HCT116 (cell line): Measurements from ENCODE around the gene EPYC. TPM values are rescaled to one million over a fixed set of nuclear protein-coding genes. Genes with fewer than 3 reads are reported as not detected.

Experiments used
- ATAC-seq: fragments of 200-7000 bp; cut with Tn5 transposase; 2 replicates; pipeline ENCODE4 v1.9.1; 2020; ENCODE audit warnings: mild to moderate bottlenecking, moderate library complexity
- BruUV-seq: library from RNA; stranded (reverse); fragments of 400-500 nt; replicated peaks from 2 replicates; lab custom pipeline; 2021; lab: Mats Ljungman, UMichigan
- CTCF ChIA-PET: fragments of 300-600 bp; sonication (Branson Sonifier 250); formaldehyde crosslinking; loops from one replicate; lab custom pipeline; 2021; ENCODE audit warnings: antibody characterized with exemption; lab: Charles Lee
- POLR2A ChIA-PET: fragments of 300-600, 350-600 bp; sonication (Branson Sonifier 250); formaldehyde crosslinking; loops from one replicate; lab custom pipeline; 2021; ENCODE audit warnings: antibody characterized with exemption; lab: Charles Lee
- RAD21 ChIA-PET, 2 experiments: fragments of 300-600 bp; sonication (Branson Sonifier 250); formaldehyde crosslinking; loops; one replicate each; lab custom pipeline; 2023; ENCODE audit warnings: low total read pairs in 2 of 2; ENCODE audit not compliant: uncharacterized antibody in 2 of 2, unreplicated experiment in 2 of 2, low non-redundant PET in 1 of 2; lab: Charles Lee
- DNase-seq: peaks from one replicate; pipeline ENCODE4 v3.0.0-alpha.2; 2010; ENCODE audit warnings: low read depth, low spot score
- H2AFZ ChIP-seq: fragments of 200-600 bp; shearing (Covaris generic), sonication (generic); 2 replicates; pipeline ENCODE4 v1.6.1; 2017; ENCODE audit warnings: low read depth, mixed run types, mixed read lengths, antibody characterized with exemption, low read length; ENCODE audit not compliant: poor library complexity, severe bottlenecking
- H3K27ac ChIP-seq: 2 replicates; pipeline ENCODE4 v1.5.1; 2012; ENCODE audit warnings: low read depth, low read length
- H3K27me3 ChIP-seq: fragments of 200-600 bp; sonication (generic); 2 replicates; pipeline ENCODE4 v1.6.1; 2016; ENCODE audit warnings: mixed run types, low read length, mixed read lengths; ENCODE audit not compliant: insufficient read depth
- H3K36me3 ChIP-seq, 2 experiments: fragments of 200-500 bp in 1 of 2; fragments of 200-600 bp in 1 of 2; sonication (Bioruptor generic) in 1 of 2; sonication (generic) in 1 of 2; 2 replicates each; pipeline versions ENCODE4 v1.5.1 to v1.6.1; 2014 to 2016; ENCODE audit warnings: low read length in 2 of 2, inconsistent platforms in 1 of 2, mixed read lengths in 1 of 2, mixed run types in 1 of 2; ENCODE audit not compliant: insufficient read depth in 2 of 2, control insufficient read depth in 1 of 2
- H3K4me1 ChIP-seq, 2 experiments: fragments of 200-600 bp in 1 of 2; sonication (generic) in 1 of 2; 2 replicates each; pipeline versions ENCODE4 v1.5.1 to v1.6.1; 2012 to 2017; ENCODE audit warnings: low read length in 2 of 2, inconsistent platforms in 1 of 2, mild to moderate bottlenecking in 1 of 2, mixed read lengths in 1 of 2, mixed run types in 1 of 2, moderate library complexity in 1 of 2; ENCODE audit not compliant: insufficient read depth in 2 of 2, control insufficient read depth in 1 of 2
- H3K4me2 ChIP-seq: fragments of 200-600 bp; sonication (generic); 2 replicates; pipeline ENCODE4 v1.6.1; 2017; ENCODE audit warnings: mixed run types, low read length, mixed read lengths
- H3K4me3 ChIP-seq, 2 experiments: fragments of 200-600 bp in 1 of 2; sonication (generic) in 1 of 2; replicated peaks in 1 of 2; 2 replicates each; pipeline ENCODE4 v1.5.1; 2011 to 2016; ENCODE audit warnings: low read length in 2 of 2, control low read depth in 1 of 2, low read depth in 1 of 2, mild to moderate bottlenecking in 1 of 2, mixed read lengths in 1 of 2, mixed run types in 1 of 2
- H3K79me2 ChIP-seq: fragments of 200-600 bp; sonication (generic); 2 replicates; pipeline ENCODE4 v1.6.1; 2017; ENCODE audit warnings: mild to moderate bottlenecking, mixed run types, low read length, moderate library complexity, mixed read lengths; ENCODE audit not compliant: insufficient read depth
- H3K9ac ChIP-seq: fragments of 200-600 bp; sonication (generic); 2 replicates; pipeline ENCODE4 v1.6.1; 2016; ENCODE audit warnings: low read length, mixed read lengths
- H3K9me2 ChIP-seq: fragments of 200-600 bp; sonication (generic), shearing (Covaris generic); 2 replicates; pipeline ENCODE4 v1.6.1; 2017; ENCODE audit warnings: mixed run types, mild to moderate bottlenecking, moderate library complexity; ENCODE audit not compliant: insufficient read depth
- H3K9me3 ChIP-seq, 2 experiments: fragments of 200-500 bp in 1 of 2; fragments of 200-600 bp in 1 of 2; sonication (Bioruptor generic) in 1 of 2; sonication (generic) in 1 of 2; 2 replicates each; pipeline ENCODE4 v1.6.1; 2014 to 2017; ENCODE audit warnings: low read length in 2 of 2, mixed read lengths in 2 of 2, inconsistent platforms in 1 of 2, low read depth in 1 of 2, mild to moderate bottlenecking in 1 of 2, mixed run types in 1 of 2, moderate library complexity in 1 of 2; ENCODE audit not compliant: control insufficient read depth in 1 of 2, insufficient read depth in 1 of 2
- H4K20me1 ChIP-seq: fragments of 200-600 bp; sonication (generic), shearing (Covaris generic); 2 replicates; pipeline ENCODE4 v1.6.1; 2017; ENCODE audit warnings: mixed run types, mild to moderate bottlenecking, moderate library complexity; ENCODE audit not compliant: insufficient read depth
- CBX3 ChIP-seq: IDR thresholded peaks from 2 replicates; pipeline ENCODE4 v1.6.1; 2012; ENCODE audit warnings: low read depth
- CEBPB ChIP-seq: IDR thresholded peaks from 2 replicates; pipeline ENCODE4 v1.6.1; 2012; ENCODE audit warnings: low read depth
- EGR1 ChIP-seq: IDR thresholded peaks from 2 replicates; pipeline ENCODE4 v1.6.1; 2012; ENCODE audit warnings: low read depth
- ELF1 ChIP-seq: IDR thresholded peaks from 2 replicates; pipeline ENCODE4 v1.6.1; 2012; ENCODE audit warnings: low read depth, borderline replicate concordance
- EZH2phosphoT487 ChIP-seq: fragments of 200-600 bp; IDR thresholded peaks from 2 replicates; pipeline ENCODE4 v1.6.1; 2018; ENCODE audit warnings: antibody characterized with exemption, borderline replicate concordance
- FOSL1 ChIP-seq: IDR thresholded peaks from 2 replicates; pipeline ENCODE4 v1.6.1; 2012; ENCODE audit warnings: low read depth
- JUND ChIP-seq: IDR thresholded peaks from 2 replicates; pipeline ENCODE4 v1.6.1; 2012
- POLR2A ChIP-seq: IDR thresholded peaks from 2 replicates; pipeline ENCODE4 v1.7.0; 2011; ENCODE audit warnings: borderline replicate concordance; ENCODE audit not compliant: insufficient read depth, insufficient read length; ENCODE audit errors: extremely low read depth
- POLR2AphosphoS5 ChIP-seq: IDR thresholded peaks from 2 replicates; pipeline ENCODE4 v1.6.1; 2011; ENCODE audit warnings: mild to moderate bottlenecking, low read depth, low read length, moderate library complexity
- SIN3A ChIP-seq: IDR thresholded peaks from 2 replicates; pipeline ENCODE4 v1.6.1; 2012; ENCODE audit warnings: low read depth
- SRF ChIP-seq: IDR thresholded peaks from 2 replicates; pipeline ENCODE4 v1.6.1; 2012; ENCODE audit warnings: low read depth
- TCF7L2 ChIP-seq: IDR thresholded peaks from 2 replicates; pipeline ENCODE4 v1.7.0; 2011; ENCODE audit warnings: borderline replicate concordance, inconsistent platforms; ENCODE audit not compliant: insufficient read depth, insufficient read length; ENCODE audit errors: extremely low read depth
- YY1 ChIP-seq: IDR thresholded peaks from 2 replicates; pipeline ENCODE4 v1.6.1; 2011; ENCODE audit warnings: low read length, low read depth, moderate library complexity, mild to moderate bottlenecking; ENCODE audit not compliant: insufficient replicate concordance; ENCODE audit errors: extremely low read depth
- ZFX ChIP-seq: fragments of 450-650 bp; IDR thresholded peaks from 2 replicates; pipeline ENCODE4 v1.6.1; 2017
- ZNF274 ChIP-seq: fragments of 200-500 bp; sonication (Bioruptor generic); IDR thresholded peaks from 2 replicates; pipeline ENCODE4 v1.6.1; 2014; ENCODE audit warnings: mild to moderate bottlenecking, low read depth, low read length, inconsistent platforms
- intact Hi-C: fragments of 100-400 bp; cut with micrococcal nuclease; formaldehyde crosslinking; loops from 2 replicates; pipeline ENCODE4 v1.10.0; 2022
- total RNA-seq: library from RNA; stranded (reverse); gene quantifications from one replicate; pipeline ENCODE4 v1.2.1, GENCODE V29; 2021; ENCODE audit not compliant: unreplicated experiment
- TF ChIP-seq, protein P1 (sequence below): IDR thresholded peaks from 2 replicates; pipeline ENCODE4 v1.6.1; 2012
- TF ChIP-seq, protein P2 (sequence below), 3 experiments: fragments of 200-600 bp in 1 of 3; sonication (generic) in 1 of 3; IDR thresholded peaks in 2 of 3; conservative IDR thresholded peaks in 1 of 3; 2 replicates each; pipeline ENCODE4 v1.5.1; 2012 to 2017; ENCODE audit warnings: low read depth in 2 of 3, low read length in 2 of 3, antibody characterized with exemption in 1 of 3, borderline replicate concordance in 1 of 3, control low read depth in 1 of 3, mild to moderate bottlenecking in 1 of 3, mixed read lengths in 1 of 3, mixed run types in 1 of 3, moderate library complexity in 1 of 3; ENCODE audit not compliant: insufficient read depth in 1 of 3
- TF ChIP-seq, protein P3 (sequence below): IDR thresholded peaks from 2 replicates; pipeline ENCODE4 v1.6.1; 2012; ENCODE audit warnings: low read depth
- TF ChIP-seq, protein P4 (sequence below): IDR thresholded peaks from 2 replicates; pipeline ENCODE4 v1.6.1; 2011; ENCODE audit warnings: mild to moderate bottlenecking, low read length, moderate library complexity; ENCODE audit not compliant: insufficient replicate concordance; ENCODE audit errors: extremely low read depth
- TF ChIP-seq, protein P5 (sequence below): IDR thresholded peaks from 2 replicates; pipeline ENCODE4 v1.6.1; 2012

Gene EPYC
- total RNA-seq, 1 experiment from 2014 or later = not detected

DNA sequence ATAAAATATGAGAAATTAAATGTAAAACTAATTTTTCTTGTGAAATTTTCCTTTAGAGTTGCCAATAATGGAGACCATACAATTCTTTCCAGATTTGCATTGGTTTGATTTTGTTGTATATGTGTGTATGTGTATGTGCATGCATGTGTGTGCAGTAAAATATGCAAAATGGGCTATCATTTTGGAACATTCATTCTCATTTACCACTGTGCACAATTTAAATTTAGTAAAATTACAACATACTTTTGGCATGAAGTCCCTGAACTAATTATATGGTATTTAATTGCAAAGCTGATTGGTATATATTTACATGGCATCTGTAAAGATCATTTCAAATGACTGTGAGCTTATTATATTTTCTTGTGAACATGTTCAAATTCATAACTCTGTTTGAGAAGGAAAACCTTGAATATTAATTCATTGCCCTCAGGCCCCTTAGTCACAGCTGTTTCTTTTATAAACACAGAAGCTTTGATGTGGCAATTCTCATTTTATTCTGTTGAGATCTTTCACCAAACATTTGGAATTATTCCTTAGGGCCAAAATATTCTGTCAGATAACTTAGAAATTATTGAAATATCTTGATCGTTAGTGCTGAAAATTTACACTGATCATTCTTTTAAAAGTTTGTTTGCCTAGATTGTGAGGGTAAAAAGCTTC lies 35.5 kb upstream of the EPYC start:
- Histone ChIP-seq H4K20me1 (no peaks in the 10 kb centered on the region), H3K9me3 (no peaks in the 10 kb centered on the region), H3K4me3 (no peak overlapping the region), H3K27me3 (no peaks in the 10 kb centered on the region), H3K9me2 (no peaks in the 10 kb centered on the region), H2AFZ (no peak overlapping the region), H3K27ac (no peak overlapping the region), H3K79me2 (no peaks in the 10 kb centered on the region), H3K4me1 (no peaks in the 10 kb centered on the region), H3K36me3 (no peaks in the 10 kb centered on the region), H3K9ac (no peak overlapping the region), H3K4me2 (no peak overlapping the region)
- CTCF ChIA-PET = no interaction called here
- POLR2A ChIA-PET = no interaction called here
- no TSS peak for BruUV-seq
- RAD21 ChIA-PET = no interaction called here
- intact Hi-C loops = no loop called here
- ATAC-seq (no peak), DNase-seq (no peak)
- TF ChIP-seq ZNF274 (no peak), CBX3 (no peak), SIN3A (no peak), EZH2phosphoT487 (no peak), FOSL1 (no peak), ELF1 (no peak), TCF7L2 (no peak), CEBPB (no peak), POLR2AphosphoS5 (no peak), ZFX (no peak), EGR1 (no peak), JUND (no peak), YY1 (no peak), SRF (no peak), POLR2A (no peak)
- TF ChIP-seq, protein P1, sequence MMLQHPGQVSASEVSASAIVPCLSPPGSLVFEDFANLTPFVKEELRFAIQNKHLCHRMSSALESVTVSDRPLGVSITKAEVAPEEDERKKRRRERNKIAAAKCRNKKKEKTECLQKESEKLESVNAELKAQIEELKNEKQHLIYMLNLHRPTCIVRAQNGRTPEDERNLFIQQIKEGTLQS = no peak
- TF ChIP-seq, protein P2, sequence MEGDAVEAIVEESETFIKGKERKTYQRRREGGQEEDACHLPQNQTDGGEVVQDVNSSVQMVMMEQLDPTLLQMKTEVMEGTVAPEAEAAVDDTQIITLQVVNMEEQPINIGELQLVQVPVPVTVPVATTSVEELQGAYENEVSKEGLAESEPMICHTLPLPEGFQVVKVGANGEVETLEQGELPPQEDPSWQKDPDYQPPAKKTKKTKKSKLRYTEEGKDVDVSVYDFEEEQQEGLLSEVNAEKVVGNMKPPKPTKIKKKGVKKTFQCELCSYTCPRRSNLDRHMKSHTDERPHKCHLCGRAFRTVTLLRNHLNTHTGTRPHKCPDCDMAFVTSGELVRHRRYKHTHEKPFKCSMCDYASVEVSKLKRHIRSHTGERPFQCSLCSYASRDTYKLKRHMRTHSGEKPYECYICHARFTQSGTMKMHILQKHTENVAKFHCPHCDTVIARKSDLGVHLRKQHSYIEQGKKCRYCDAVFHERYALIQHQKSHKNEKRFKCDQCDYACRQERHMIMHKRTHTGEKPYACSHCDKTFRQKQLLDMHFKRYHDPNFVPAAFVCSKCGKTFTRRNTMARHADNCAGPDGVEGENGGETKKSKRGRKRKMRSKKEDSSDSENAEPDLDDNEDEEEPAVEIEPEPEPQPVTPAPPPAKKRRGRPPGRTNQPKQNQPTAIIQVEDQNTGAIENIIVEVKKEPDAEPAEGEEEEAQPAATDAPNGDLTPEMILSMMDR (IDR thresholded peaks at IDR 0.05 in 2 of 3, conservative IDR thresholded peaks at IDR 0.05 in 1 of 3; ENCODE audit: borderline replicate concordance in 1 of 3, insufficient read depth in 1 of 3, low read depth in 2 of 3, low read length in 2 of 3) = no peak
- TF ChIP-seq, protein P3, sequence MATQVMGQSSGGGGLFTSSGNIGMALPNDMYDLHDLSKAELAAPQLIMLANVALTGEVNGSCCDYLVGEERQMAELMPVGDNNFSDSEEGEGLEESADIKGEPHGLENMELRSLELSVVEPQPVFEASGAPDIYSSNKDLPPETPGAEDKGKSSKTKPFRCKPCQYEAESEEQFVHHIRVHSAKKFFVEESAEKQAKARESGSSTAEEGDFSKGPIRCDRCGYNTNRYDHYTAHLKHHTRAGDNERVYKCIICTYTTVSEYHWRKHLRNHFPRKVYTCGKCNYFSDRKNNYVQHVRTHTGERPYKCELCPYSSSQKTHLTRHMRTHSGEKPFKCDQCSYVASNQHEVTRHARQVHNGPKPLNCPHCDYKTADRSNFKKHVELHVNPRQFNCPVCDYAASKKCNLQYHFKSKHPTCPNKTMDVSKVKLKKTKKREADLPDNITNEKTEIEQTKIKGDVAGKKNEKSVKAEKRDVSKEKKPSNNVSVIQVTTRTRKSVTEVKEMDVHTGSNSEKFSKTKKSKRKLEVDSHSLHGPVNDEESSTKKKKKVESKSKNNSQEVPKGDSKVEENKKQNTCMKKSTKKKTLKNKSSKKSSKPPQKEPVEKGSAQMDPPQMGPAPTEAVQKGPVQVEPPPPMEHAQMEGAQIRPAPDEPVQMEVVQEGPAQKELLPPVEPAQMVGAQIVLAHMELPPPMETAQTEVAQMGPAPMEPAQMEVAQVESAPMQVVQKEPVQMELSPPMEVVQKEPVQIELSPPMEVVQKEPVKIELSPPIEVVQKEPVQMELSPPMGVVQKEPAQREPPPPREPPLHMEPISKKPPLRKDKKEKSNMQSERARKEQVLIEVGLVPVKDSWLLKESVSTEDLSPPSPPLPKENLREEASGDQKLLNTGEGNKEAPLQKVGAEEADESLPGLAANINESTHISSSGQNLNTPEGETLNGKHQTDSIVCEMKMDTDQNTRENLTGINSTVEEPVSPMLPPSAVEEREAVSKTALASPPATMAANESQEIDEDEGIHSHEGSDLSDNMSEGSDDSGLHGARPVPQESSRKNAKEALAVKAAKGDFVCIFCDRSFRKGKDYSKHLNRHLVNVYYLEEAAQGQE = no peak
- TF ChIP-seq, protein P4, sequence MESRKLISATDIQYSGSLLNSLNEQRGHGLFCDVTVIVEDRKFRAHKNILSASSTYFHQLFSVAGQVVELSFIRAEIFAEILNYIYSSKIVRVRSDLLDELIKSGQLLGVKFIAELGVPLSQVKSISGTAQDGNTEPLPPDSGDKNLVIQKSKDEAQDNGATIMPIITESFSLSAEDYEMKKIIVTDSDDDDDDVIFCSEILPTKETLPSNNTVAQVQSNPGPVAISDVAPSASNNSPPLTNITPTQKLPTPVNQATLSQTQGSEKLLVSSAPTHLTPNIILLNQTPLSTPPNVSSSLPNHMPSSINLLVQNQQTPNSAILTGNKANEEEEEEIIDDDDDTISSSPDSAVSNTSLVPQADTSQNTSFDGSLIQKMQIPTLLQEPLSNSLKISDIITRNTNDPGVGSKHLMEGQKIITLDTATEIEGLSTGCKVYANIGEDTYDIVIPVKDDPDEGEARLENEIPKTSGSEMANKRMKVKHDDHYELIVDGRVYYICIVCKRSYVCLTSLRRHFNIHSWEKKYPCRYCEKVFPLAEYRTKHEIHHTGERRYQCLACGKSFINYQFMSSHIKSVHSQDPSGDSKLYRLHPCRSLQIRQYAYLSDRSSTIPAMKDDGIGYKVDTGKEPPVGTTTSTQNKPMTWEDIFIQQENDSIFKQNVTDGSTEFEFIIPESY = no peak
- TF ChIP-seq, protein P5, sequence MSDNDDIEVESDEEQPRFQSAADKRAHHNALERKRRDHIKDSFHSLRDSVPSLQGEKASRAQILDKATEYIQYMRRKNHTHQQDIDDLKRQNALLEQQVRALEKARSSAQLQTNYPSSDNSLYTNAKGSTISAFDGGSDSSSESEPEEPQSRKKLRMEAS = no peak
